ENCODE measurements around the gene GJA4. TPM values are rescaled to one million over a fixed set of nuclear protein-coding genes. Genes with fewer than 3 reads are reported as not detected.

GJA4 gene
- total RNA-seq, 1 experiment from 2014 or later = not detected

GRCh38 chr1:34844252-34844634, 51.4 kb downstream of the GJA4 start:
- H3K27me3 ChIP-seq (replicated peaks; ENCODE audit: insufficient read depth, low read depth, low read length, poor library complexity) = no peaks in the 10 kb centered on the region
- no peak overlapping the region for H3K4me3 ChIP-seq (ENCODE audit: low read depth, low read length, poor library complexity, severe bottlenecking)
- H3K4me1 ChIP-seq (ENCODE audit: insufficient read depth, low read length, poor library complexity, severe bottlenecking) = no peaks in the 10 kb centered on the region
- ChIA-PET CTCF (no interaction called here), POLR2A (ENCODE audit: low non-redundant PET) (no interaction called here)
- H3K27ac ChIP-seq (ENCODE audit: low read depth, low read length, poor library complexity, severe bottlenecking) = no peak overlapping the region
- no TSS peak for BruUV-seq (replicated peaks)
- H3K36me3 ChIP-seq (ENCODE audit: insufficient read depth, low read length, poor library complexity, severe bottlenecking) = no peaks in the 10 kb centered on the region
- intact Hi-C loops (cut with micrococcal nuclease; ENCODE audit: unreplicated experiment) = no loop called here
- no peaks in the 10 kb centered on the region for H3K9me3 ChIP-seq (ENCODE audit: low read depth, low read length, poor library complexity, severe bottlenecking)
- no peak for TF ChIP-seq CTCF (conservative IDR thresholded peaks at IDR 0.05; ENCODE audit: low read depth, low read length)
- TF ChIP-seq EZH2 (IDR thresholded peaks at IDR 0.05; ENCODE audit: borderline replicate concordance, low read depth, low read length, poor library complexity, severe bottlenecking) = no peak
- DNase-seq (ENCODE audit: low spot score) = no peak

Other genes starting within 250 kb of the GJA4 start
- gene GJB5, start 38.0 kb upstream of the GJA4 start, total RNA-seq (2021) = not detected in 2 replicates
- gene GJB4, start 33.3 kb upstream of the GJA4 start, total RNA-seq (2021) = not detected in 2 replicates
- not detected in 2 replicates for gene GJB3, start 11.8 kb upstream of the GJA4 start, total RNA-seq (2021)
- 34.7 and 37.5 TPM in 2 replicates for gene SMIM12, start 66.8 kb downstream of the GJA4 start, total RNA-seq (2021)
- 0.66 TPM in 1 of 2 replicates, not detected in the other for gene DLGAP3, start 136.7 kb downstream of the GJA4 start, total RNA-seq (2021)
- gene TMEM35B, start 192.3 kb downstream of the GJA4 start, total RNA-seq (2021) = 10.6 and 11.3 TPM in 2 replicates
- gene ZMYM6, start 238.9 kb downstream of the GJA4 start, total RNA-seq (2021) = 18.9 and 19.3 TPM in 2 replicates

Measured in A673 (cell line).